ENCODE data around the gene OXNAD1. TPM values are rescaled to one million over a fixed set of nuclear protein-coding genes. Genes with fewer than 3 reads are reported as not detected.

OXNAD1 gene
- total and polyA plus RNA-seq, 2 of the 13 experiments (the other 11 are each of a cell fraction or from before 2014, with no cell fraction given) = 9.9 to 18.8 TPM

DNA sequence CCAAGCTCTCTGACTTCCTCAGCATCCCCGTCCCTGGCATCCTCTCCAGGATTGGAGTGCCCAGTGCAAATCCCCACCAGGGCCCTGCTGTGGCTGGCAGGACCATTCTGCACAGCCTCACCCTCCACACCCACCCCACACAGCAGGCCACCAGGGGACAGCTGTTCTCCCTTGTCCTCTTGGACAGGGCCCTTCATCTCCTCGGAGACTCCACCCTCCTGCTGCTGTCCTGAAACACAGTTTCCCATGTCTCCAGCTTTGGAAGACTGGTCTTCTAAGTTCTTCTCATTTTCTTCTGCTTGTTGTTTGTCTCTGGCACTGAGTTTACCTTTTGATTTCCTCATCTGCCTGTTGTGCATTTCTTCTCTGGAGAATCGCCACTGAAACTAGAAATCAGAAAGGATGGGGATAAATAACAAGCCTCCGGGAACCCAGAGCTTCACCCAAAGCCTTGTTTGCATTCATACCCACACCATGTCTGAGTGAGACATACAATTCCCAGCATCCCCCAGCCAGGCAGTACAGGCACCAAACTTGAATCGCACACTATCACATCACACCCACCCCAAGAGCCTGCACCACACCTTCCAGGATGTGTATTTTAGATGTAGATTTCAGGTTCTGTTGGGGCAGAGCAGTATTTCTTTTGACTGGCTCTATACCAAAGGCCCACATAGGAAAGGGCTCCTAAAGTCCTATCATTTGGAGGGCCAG, 52.0 kb downstream of the OXNAD1 start:
- Histone ChIP-seq H4K20me1 (ENCODE audit: insufficient read depth, low read length) (no peaks in the 10 kb centered on the region), H3K9ac (ENCODE audit: insufficient read depth, low read depth, low read length) (no peak overlapping the region), H3K27me3 (ENCODE audit: control insufficient read depth in 1 of 2, insufficient read depth in 2 of 2, low read length in 2 of 2) (no peaks in the 10 kb centered on the region), H3K36me3 (replicated peaks in 1 of 2; ENCODE audit: control insufficient read depth in 1 of 2, insufficient read depth in 2 of 2, low read length in 2 of 2) (peaks cover 6 to 29% of the 10 kb centered on the region in 2 experiments; a peak in 4 of 5 replicates), H3K9me3 (ENCODE audit: low read length) (no peaks in the 10 kb centered on the region), H3K4me1 (ENCODE audit: insufficient read depth, low read length) (peaks cover 11% of the 10 kb centered on the region; the same call in 1 of the 2 replicates), H3K4me2 (ENCODE audit: low read depth, low read length) (no peak overlapping the region), H2AFZ (ENCODE audit: low read length) (no peak overlapping the region), H3K79me2 (ENCODE audit: insufficient read depth, low read length) (no peaks in the 10 kb centered on the region), H3K4me3 (replicated peaks in 1 of 3; ENCODE audit: insufficient read depth in 1 of 3, low read depth in 2 of 3, low read length in 3 of 3) (no peak overlapping the region), H3K27ac (ENCODE audit: extremely low read length, insufficient read depth, low read length) (no peak overlapping the region)
- in situ Hi-C loops (cut with HindIII; ENCODE audit: extremely low pct_ligation_motif_present, low pct_unique_long_range_greater_than_20kb) = no loop called here
- 96% methylated on average over 5 of the region's 5 CpGs for WGBS (ENCODE audit: low lambda C conversion rate)
- TF ChIP-seq, protein P1, sequence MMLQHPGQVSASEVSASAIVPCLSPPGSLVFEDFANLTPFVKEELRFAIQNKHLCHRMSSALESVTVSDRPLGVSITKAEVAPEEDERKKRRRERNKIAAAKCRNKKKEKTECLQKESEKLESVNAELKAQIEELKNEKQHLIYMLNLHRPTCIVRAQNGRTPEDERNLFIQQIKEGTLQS (CRISPR knock-in tag; IDR thresholded peaks at IDR 0.05) = no peak
- no peak for TF ChIP-seq HNRNPK (IDR thresholded peaks at IDR 0.05; ENCODE audit: low read depth, low read length, poor library complexity, severe bottlenecking)
- no peak for TF ChIP-seq ZNF597 (CRISPR knock-in tag; IDR thresholded peaks at IDR 0.05)
- no peak for TF ChIP-seq ZNF280B (CRISPR knock-in tag; IDR thresholded peaks at IDR 0.05; ENCODE audit: borderline replicate concordance)
- TF ChIP-seq MEF2D (CRISPR knock-in tag; IDR thresholded peaks at IDR 0.05) = no peak
- TF ChIP-seq KDM2A (CRISPR knock-in tag; IDR thresholded peaks at IDR 0.05; ENCODE audit: borderline replicate concordance, low read depth) = no peak
- no peak for TF ChIP-seq PCBP2 (optimal IDR thresholded peaks at IDR 0.05; ENCODE audit: low read depth, low read length, poor library complexity, severe bottlenecking)
- no peak for TF ChIP-seq HMG20B (CRISPR knock-in tag; conservative IDR thresholded peaks at IDR 0.05)
- no peak for TF ChIP-seq ZNF513 (CRISPR knock-in tag; conservative IDR thresholded peaks at IDR 0.05)
- TF ChIP-seq ZNF253 (CRISPR knock-in tag; IDR thresholded peaks at IDR 0.05; ENCODE audit: borderline replicate concordance) = no peak
- FAIRE-seq = no peak
- ChIA-PET POLR2A (no interaction called here), CTCF (ENCODE audit: low intra/inter-chr PET ratio, low total read pairs) (no interaction called here)
- ATAC-seq = peak; percentile 36; the same call in 1 of the 3 replicates
- BruUV-seq (replicated peaks) = no TSS peak
- intact Hi-C loops (cut with micrococcal nuclease; ENCODE audit: unreplicated experiment) = no loop called here
- no peak for DNase-seq (ENCODE audit: low spot score)

Data from HepG2 (cell line).